DND-41 (cell line): ENCODE data around the gene VDAC2.

Experiments used
- ATAC-seq: fragments of 200-7000 bp; cut with Tn5 transposase; 3 replicates; pipeline ENCODE4 v1.9.1; 2021; ENCODE audit warnings: low read depth; ENCODE audit not compliant: insufficient read depth
- DNase-seq: peaks from one replicate; pipeline ENCODE4 v3.0.0-alpha.2; 2020
- H2AFZ ChIP-seq: 2 replicates; pipeline ENCODE4 v1.6.0; 2012; ENCODE audit warnings: low read depth, low read length
- H3K27ac ChIP-seq: 2 replicates; pipeline ENCODE4 v1.5.1; 2012; ENCODE audit warnings: low read length, inconsistent platforms
- H3K27me3 ChIP-seq: fragments of 200-600 bp; sonication (generic); 2 replicates; pipeline ENCODE4 v1.6.0; 2012; ENCODE audit warnings: low read length, mild to moderate bottlenecking, inconsistent platforms; ENCODE audit not compliant: insufficient read depth, poor library complexity
- H3K36me3 ChIP-seq: 2 replicates; pipeline ENCODE4 v1.5.1; 2012; ENCODE audit warnings: low read length, inconsistent platforms; ENCODE audit not compliant: insufficient read depth
- H3K4me1 ChIP-seq: 2 replicates; pipeline ENCODE4 v1.5.1; 2012; ENCODE audit warnings: mild to moderate bottlenecking, low read length; ENCODE audit not compliant: insufficient read depth
- H3K4me2 ChIP-seq: 2 replicates; pipeline ENCODE4 v1.6.0; 2012; ENCODE audit warnings: mild to moderate bottlenecking, moderate library complexity, low read length, inconsistent platforms; ENCODE audit not compliant: insufficient read depth
- H3K4me3 ChIP-seq, 2 experiments: fragments of 200-600 bp in 1 of 2; shearing (Covaris generic) in 1 of 2; 2 replicates each; pipeline ENCODE4 v1.5.1; 2012 to 2016; ENCODE audit warnings: inconsistent platforms in 2 of 2, low read length in 2 of 2, mild to moderate bottlenecking in 2 of 2, low read depth in 1 of 2, moderate library complexity in 1 of 2
- H3K79me2 ChIP-seq: 2 replicates; pipeline ENCODE4 v1.6.0; 2012; ENCODE audit warnings: low read length, inconsistent platforms; ENCODE audit not compliant: insufficient read depth
- H3K9ac ChIP-seq: 2 replicates; pipeline ENCODE4 v1.6.0; 2012; ENCODE audit warnings: low read depth, mild to moderate bottlenecking, inconsistent platforms, low read length, moderate library complexity
- H3K9me3 ChIP-seq: 2 replicates; pipeline ENCODE4 v1.5.1; 2012; ENCODE audit warnings: low read length, moderate library complexity, mild to moderate bottlenecking, inconsistent platforms; ENCODE audit not compliant: insufficient read depth, severe bottlenecking
- H4K20me1 ChIP-seq: 2 replicates; pipeline ENCODE4 v1.6.0; 2012; ENCODE audit warnings: low read length; ENCODE audit not compliant: insufficient read depth
- EZH2 ChIP-seq: IDR thresholded peaks from 3 replicates; pipeline ENCODE4 v1.6.1; 2012; ENCODE audit warnings: borderline replicate concordance, low read depth, mild to moderate bottlenecking, moderate library complexity, low read length, inconsistent platforms; ENCODE audit not compliant: severe bottlenecking
- TF ChIP-seq, protein P1 (sequence below): IDR thresholded peaks from 2 replicates; pipeline ENCODE4 v1.5.1; 2012; ENCODE audit warnings: borderline replicate concordance, low read length, moderate library complexity, mild to moderate bottlenecking; ENCODE audit not compliant: poor library complexity, severe bottlenecking; ENCODE audit errors: extremely low read depth

The VDAC2 gene

DNA sequence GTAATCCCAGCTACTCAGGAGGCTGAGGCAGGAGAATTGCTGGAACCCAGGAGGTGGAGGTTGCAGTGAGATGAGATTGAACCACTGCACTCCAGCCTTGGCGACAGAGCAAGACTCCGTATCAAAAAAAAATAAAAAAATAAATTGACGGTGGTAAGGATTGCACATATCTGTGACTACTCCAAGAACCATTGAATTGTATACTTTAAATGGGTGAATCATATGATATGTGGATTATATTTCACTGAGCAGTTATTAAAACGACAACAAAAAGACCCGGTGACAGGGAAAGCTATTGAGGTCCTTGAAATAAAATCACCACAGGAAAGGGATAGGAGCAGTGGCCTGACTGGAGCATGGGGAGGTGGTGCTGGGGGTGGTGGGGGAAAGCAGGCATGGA is 56.3 kb downstream of the VDAC2 start:
- Histone ChIP-seq H3K4me2 (no peak overlapping the region), H3K9ac (no peak overlapping the region), H3K36me3 (no peaks in the 10 kb centered on the region), H3K27me3 (no peaks in the 10 kb centered on the region), H3K4me1 (no peaks in the 10 kb centered on the region), H3K9me3 (no peaks in the 10 kb centered on the region), H2AFZ (no peak overlapping the region), H3K4me3 (no peak overlapping the region), H3K79me2 (no peaks in the 10 kb centered on the region), H3K27ac (no peak overlapping the region), H4K20me1 (no peaks in the 10 kb centered on the region)
- no peak for DNase-seq
- no peak for TF ChIP-seq EZH2
- TF ChIP-seq, protein P1, sequence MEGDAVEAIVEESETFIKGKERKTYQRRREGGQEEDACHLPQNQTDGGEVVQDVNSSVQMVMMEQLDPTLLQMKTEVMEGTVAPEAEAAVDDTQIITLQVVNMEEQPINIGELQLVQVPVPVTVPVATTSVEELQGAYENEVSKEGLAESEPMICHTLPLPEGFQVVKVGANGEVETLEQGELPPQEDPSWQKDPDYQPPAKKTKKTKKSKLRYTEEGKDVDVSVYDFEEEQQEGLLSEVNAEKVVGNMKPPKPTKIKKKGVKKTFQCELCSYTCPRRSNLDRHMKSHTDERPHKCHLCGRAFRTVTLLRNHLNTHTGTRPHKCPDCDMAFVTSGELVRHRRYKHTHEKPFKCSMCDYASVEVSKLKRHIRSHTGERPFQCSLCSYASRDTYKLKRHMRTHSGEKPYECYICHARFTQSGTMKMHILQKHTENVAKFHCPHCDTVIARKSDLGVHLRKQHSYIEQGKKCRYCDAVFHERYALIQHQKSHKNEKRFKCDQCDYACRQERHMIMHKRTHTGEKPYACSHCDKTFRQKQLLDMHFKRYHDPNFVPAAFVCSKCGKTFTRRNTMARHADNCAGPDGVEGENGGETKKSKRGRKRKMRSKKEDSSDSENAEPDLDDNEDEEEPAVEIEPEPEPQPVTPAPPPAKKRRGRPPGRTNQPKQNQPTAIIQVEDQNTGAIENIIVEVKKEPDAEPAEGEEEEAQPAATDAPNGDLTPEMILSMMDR, result no peak
- ATAC-seq, result no peak

DNA sequence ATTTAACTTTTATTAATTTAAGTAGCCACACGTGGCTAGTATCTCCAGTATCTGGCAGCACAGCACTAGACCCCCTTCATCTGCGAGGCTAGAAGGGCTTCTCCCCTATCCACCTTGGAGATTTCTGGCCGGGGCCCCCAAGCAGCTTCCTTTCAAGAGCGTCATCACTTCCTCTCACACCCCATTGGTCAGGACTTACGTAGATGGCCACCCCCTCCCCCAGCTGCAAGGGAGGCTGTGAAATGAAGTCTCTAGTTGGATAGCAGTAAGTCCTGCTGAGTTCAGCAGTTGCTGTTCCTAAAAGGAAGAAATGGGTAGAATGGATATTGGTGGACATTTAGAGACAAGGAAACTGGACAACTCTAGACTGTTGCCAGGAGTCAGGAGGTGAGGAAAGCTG is 59.0 kb downstream of the VDAC2 start:
- TF ChIP-seq EZH2, result no peak
- TF ChIP-seq, protein P1, result no peak

DNA sequence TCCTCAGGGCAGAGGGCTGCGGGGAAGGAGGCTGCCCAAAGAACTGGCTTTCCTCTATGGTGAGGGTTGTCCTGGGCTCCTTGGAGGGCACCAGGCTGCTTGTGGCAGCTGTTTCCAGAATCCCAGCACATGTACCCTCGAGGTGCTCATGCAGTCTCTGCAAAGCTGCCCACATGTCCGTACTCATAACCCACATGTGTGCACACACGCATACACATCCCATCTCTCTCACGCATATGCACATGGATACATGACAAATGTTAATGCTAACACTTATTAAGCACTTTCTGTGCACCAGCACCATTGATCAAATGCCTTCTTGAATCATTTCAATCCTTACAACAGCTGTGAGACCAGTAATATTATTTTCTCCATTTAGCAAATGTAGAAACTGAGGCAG is 61.5 kb downstream of the VDAC2 start:
- no peaks in the 10 kb centered on the region for H3K9me3 ChIP-seq
- no peaks in the 10 kb centered on the region for H3K79me2 ChIP-seq
- H3K4me3 ChIP-seq, result no peak overlapping the region
- no peak overlapping the region for H3K9ac ChIP-seq
- no peak overlapping the region for H3K4me2 ChIP-seq
- DNase-seq (no peak), ATAC-seq (no peak)
- H3K27ac ChIP-seq, result no peak overlapping the region
- H3K27me3 ChIP-seq, result no peaks in the 10 kb centered on the region
- no peaks in the 10 kb centered on the region for H3K36me3 ChIP-seq
- H4K20me1 ChIP-seq, result no peaks in the 10 kb centered on the region
- H3K4me1 ChIP-seq, result no peaks in the 10 kb centered on the region
- no peak overlapping the region for H2AFZ ChIP-seq
- no peak for TF ChIP-seq EZH2
- TF ChIP-seq, protein P1, result no peak

More for the DNA sequence above, 59.0 kb downstream of the VDAC2 start:
- DNase-seq (no peak), ATAC-seq (no peak)
- Histone ChIP-seq H3K4me3 (no peak overlapping the region), H4K20me1 (no peaks in the 10 kb centered on the region), H3K9me3 (no peaks in the 10 kb centered on the region), H3K4me1 (no peaks in the 10 kb centered on the region), H2AFZ (no peak overlapping the region), H3K4me2 (no peak overlapping the region), H3K36me3 (no peaks in the 10 kb centered on the region), H3K79me2 (no peaks in the 10 kb centered on the region), H3K27ac (no peak overlapping the region), H3K9ac (no peak overlapping the region), H3K27me3 (no peaks in the 10 kb centered on the region)

DNA sequence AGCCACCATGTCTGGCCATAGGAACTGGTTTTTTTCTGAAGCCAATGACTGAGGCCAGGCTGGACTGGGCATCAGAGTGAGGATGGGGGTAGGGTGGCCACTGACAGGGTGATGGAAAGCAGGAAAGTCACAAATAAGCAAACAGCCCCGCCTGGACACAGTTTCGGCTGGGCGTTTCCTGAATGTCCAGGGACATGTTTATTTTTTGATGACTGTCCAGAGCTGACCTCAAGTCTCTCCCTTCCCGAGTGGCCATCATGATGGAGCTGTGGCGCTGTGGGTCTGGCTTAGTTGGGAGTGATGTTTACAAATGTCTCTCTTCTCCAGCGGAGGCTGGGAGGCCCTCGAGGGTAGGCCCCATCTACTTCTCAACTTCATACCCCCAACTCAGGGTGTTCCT is 62.3 kb downstream of the VDAC2 start:
- H3K27ac ChIP-seq, result no peak overlapping the region
- no peaks in the 10 kb centered on the region for H4K20me1 ChIP-seq
- no peak overlapping the region for H3K9ac ChIP-seq
- no peaks in the 10 kb centered on the region for H3K9me3 ChIP-seq
- no peaks in the 10 kb centered on the region for H3K27me3 ChIP-seq
- TF ChIP-seq, protein P1, result no peak
- no peak for TF ChIP-seq EZH2
- H2AFZ ChIP-seq, result no peak overlapping the region
- H3K79me2 ChIP-seq, result no peaks in the 10 kb centered on the region
- ATAC-seq, result no peak
- H3K36me3 ChIP-seq, result no peaks in the 10 kb centered on the region
- H3K4me1 ChIP-seq, result no peaks in the 10 kb centered on the region
- no peak overlapping the region for H3K4me3 ChIP-seq
- DNase-seq, result no peak
- H3K4me2 ChIP-seq, result no peak overlapping the region
